H9 (cell line): ENCODE data around the gene SAMD15. TPM values are rescaled to one million over a fixed set of nuclear protein-coding genes. Genes with fewer than 3 reads are reported as not detected.

Experiments
- DNase-seq: peaks from one replicate; pipeline ENCODE4 v3.0.0-alpha.2; 2017
- H2AFZ ChIP-seq: one replicate; pipeline ENCODE4 v1.6.1; 2013; ENCODE audit warnings: mild to moderate bottlenecking, low read length, control low read depth, moderate library complexity
- H2AK5ac ChIP-seq: 2 replicates; pipeline ENCODE4 v1.6.1; 2013; ENCODE audit warnings: low read length, control low read depth, mixed read lengths; ENCODE audit not compliant: insufficient read length
- H2BK120ac ChIP-seq: one replicate; pipeline ENCODE4 v1.6.1; 2013; ENCODE audit warnings: low read depth, mild to moderate bottlenecking, low read length, control low read depth, inconsistent platforms; ENCODE audit not compliant: poor library complexity, severe bottlenecking
- H2BK12ac ChIP-seq: 2 replicates; pipeline ENCODE4 v1.6.1; 2013; ENCODE audit warnings: low read length, control low read depth, mixed read lengths, low read depth; ENCODE audit not compliant: insufficient read length
- H2BK15ac ChIP-seq: 2 replicates; pipeline ENCODE4 v1.6.1; 2013; ENCODE audit warnings: low read depth, low read length, control low read depth
- H2BK20ac ChIP-seq: one replicate; pipeline ENCODE4 v1.6.1; 2013; ENCODE audit warnings: low read depth, mild to moderate bottlenecking, low read length, control low read depth, inconsistent platforms; ENCODE audit not compliant: poor library complexity, severe bottlenecking
- H2BK5ac ChIP-seq: 2 replicates; pipeline ENCODE4 v1.6.1; 2013; ENCODE audit warnings: low read length, control low read depth, mixed read lengths; ENCODE audit not compliant: insufficient read length
- H3K14ac ChIP-seq: 2 replicates; pipeline ENCODE4 v1.6.1; 2013; ENCODE audit warnings: low read length, control low read depth; ENCODE audit not compliant: insufficient read depth
- H3K18ac ChIP-seq: 2 replicates; pipeline ENCODE4 v1.6.1; 2013; ENCODE audit warnings: low read depth, mild to moderate bottlenecking, mixed read lengths, low read length, control low read depth; ENCODE audit not compliant: insufficient read length
- H3K23ac ChIP-seq: 2 replicates; pipeline ENCODE4 v1.6.1; 2013; ENCODE audit warnings: low read length, control low read depth, mixed read lengths, low read depth; ENCODE audit not compliant: insufficient read length
- H3K23me2 ChIP-seq: 2 replicates; pipeline ENCODE4 v1.6.1; 2013; ENCODE audit warnings: low read depth, mild to moderate bottlenecking, mixed read lengths, low read length, control low read depth; ENCODE audit not compliant: insufficient read length, poor library complexity, severe bottlenecking
- H3K27ac ChIP-seq: 2 replicates; pipeline ENCODE4 v1.5.1; 2013; ENCODE audit warnings: low read length, control low read depth, mixed read lengths, low read depth; ENCODE audit not compliant: insufficient read length
- H3K27me3 ChIP-seq: 2 replicates; pipeline ENCODE4 v1.6.1; 2013; ENCODE audit warnings: low read length, control low read depth, inconsistent platforms; ENCODE audit not compliant: insufficient read depth
- H3K4ac ChIP-seq: 2 replicates; pipeline ENCODE4 v1.6.1; 2013; ENCODE audit warnings: low read depth, mild to moderate bottlenecking, control low read depth, inconsistent platforms, low read length, moderate library complexity
- H3K4me1 ChIP-seq: 2 replicates; pipeline ENCODE4 v1.6.1; 2013; ENCODE audit warnings: low read length, control low read depth, inconsistent platforms; ENCODE audit not compliant: insufficient read depth
- H3K4me2 ChIP-seq: 2 replicates; pipeline ENCODE4 v1.6.1; 2013; ENCODE audit warnings: low read length, control low read depth, mixed read lengths; ENCODE audit not compliant: insufficient read length, insufficient read depth
- H3K56ac ChIP-seq: 2 replicates; pipeline ENCODE4 v1.6.1; 2013; ENCODE audit warnings: low read depth, mild to moderate bottlenecking, mixed read lengths, low read length, control low read depth; ENCODE audit not compliant: insufficient read length
- H3K79me1 ChIP-seq: 2 replicates; pipeline ENCODE4 v1.6.1; 2013; ENCODE audit warnings: low read depth, mild to moderate bottlenecking, moderate library complexity, low read length, control low read depth, inconsistent platforms; ENCODE audit not compliant: insufficient read depth, poor library complexity, severe bottlenecking
- H3K79me2 ChIP-seq: 2 replicates; pipeline ENCODE4 v1.6.1; 2013; ENCODE audit warnings: low read length, control low read depth, inconsistent platforms; ENCODE audit not compliant: insufficient read depth
- H3K9ac ChIP-seq: 2 replicates; pipeline ENCODE4 v1.6.1; 2013; ENCODE audit warnings: low read length, control low read depth, mixed read lengths; ENCODE audit not compliant: insufficient read length; ENCODE audit errors: extremely low read depth
- H3K9me3 ChIP-seq: one replicate; pipeline ENCODE4 v1.6.1; 2013; ENCODE audit warnings: low read depth, low read length, inconsistent platforms; ENCODE audit not compliant: control insufficient read depth
- H3T11ph ChIP-seq: one replicate; pipeline ENCODE4 v1.6.1; 2013; ENCODE audit warnings: mild to moderate bottlenecking, low read length, control low read depth, inconsistent platforms
- H4K20me1 ChIP-seq: one replicate; pipeline ENCODE4 v1.6.1; 2013; ENCODE audit not compliant: control insufficient read depth, insufficient read length, insufficient read depth
- H4K5ac ChIP-seq: 2 replicates; pipeline ENCODE4 v1.6.1; 2013; ENCODE audit warnings: low read depth, mild to moderate bottlenecking, mixed read lengths, low read length, control low read depth; ENCODE audit not compliant: insufficient read length
- H4K8ac ChIP-seq: replicated peaks from 2 replicates; pipeline ENCODE4 v1.6.1; 2013; ENCODE audit warnings: low read length, control low read depth, mixed read lengths, low read depth; ENCODE audit not compliant: insufficient read length
- H4K91ac ChIP-seq: 2 replicates; pipeline ENCODE4 v1.6.1; 2013; ENCODE audit warnings: low read depth, mild to moderate bottlenecking, moderate library complexity, mixed read lengths, low read length, control low read depth; ENCODE audit not compliant: insufficient read length
- H3K27ac Mint-ChIP-seq, 3 experiments: 2 replicates in 2 of 3; 3 replicates in 1 of 3; pipeline ENCODE4 v1.8.0; 2020 to 2021; ENCODE audit warnings: mixed read lengths in 3 of 3, mild to moderate bottlenecking in 1 of 3, moderate library complexity in 1 of 3
- H3K27me3 Mint-ChIP-seq: 2 replicates; pipeline ENCODE4 v1.8.0; 2021; ENCODE audit warnings: low read depth, mild to moderate bottlenecking, moderate library complexity, mixed read lengths
- H3K36me3 Mint-ChIP-seq, 3 experiments: 2 replicates in 2 of 3; 3 replicates in 1 of 3; pipeline ENCODE4 v1.8.0; 2020 to 2021; ENCODE audit warnings: low read depth in 3 of 3, mixed read lengths in 3 of 3; ENCODE audit not compliant: insufficient read depth in 1 of 3
- H3K4me1 Mint-ChIP-seq, 2 experiments: 2 replicates each; pipeline ENCODE4 v1.8.0; 2020; ENCODE audit warnings: mixed read lengths in 2 of 2
- H3K4me3 Mint-ChIP-seq, 2 experiments: 2 replicates in 1 of 2; 3 replicates in 1 of 2; pipeline ENCODE4 v1.8.0; 2020 to 2021; ENCODE audit warnings: mild to moderate bottlenecking in 2 of 2, mixed read lengths in 2 of 2, moderate library complexity in 1 of 2
- H3K9me3 Mint-ChIP-seq, 2 experiments: 2 replicates in 1 of 2; 3 replicates in 1 of 2; pipeline ENCODE4 v1.8.0; 2020; ENCODE audit warnings: mild to moderate bottlenecking in 2 of 2, mixed read lengths in 2 of 2, moderate library complexity in 1 of 2
- WGBS: extraction: QIAGEN DNeasy Blood & Tissue Kit; methylation state at CpG from one replicate; pipeline ENCODE4 v1.1.7; 2013; ENCODE audit warnings: missing lambda C conversion rate, low lambda C conversion rate, mixed read lengths; ENCODE audit not compliant: insufficient read length; ENCODE audit errors: extremely low coverage; 5-methylcytosine and 5-hydroxymethylcytosine counted together
- total RNA-seq: library from RNA; stranded (reverse); gene quantifications from 2 replicates; pipeline ENCODE4 v1.2.1, GENCODE V29; 2021
- TF ChIP-seq, protein P1 (sequence below): fragments of 200-600 bp; sonication (generic); conservative IDR thresholded peaks from 3 replicates; pipeline ENCODE4 v1.8.0; 2021; ENCODE audit warnings: antibody characterized with exemption, mild to moderate bottlenecking

SAMD15 gene
- total RNA-seq, 1 experiment from 2014 or later = 1.1 TPM

DNA sequence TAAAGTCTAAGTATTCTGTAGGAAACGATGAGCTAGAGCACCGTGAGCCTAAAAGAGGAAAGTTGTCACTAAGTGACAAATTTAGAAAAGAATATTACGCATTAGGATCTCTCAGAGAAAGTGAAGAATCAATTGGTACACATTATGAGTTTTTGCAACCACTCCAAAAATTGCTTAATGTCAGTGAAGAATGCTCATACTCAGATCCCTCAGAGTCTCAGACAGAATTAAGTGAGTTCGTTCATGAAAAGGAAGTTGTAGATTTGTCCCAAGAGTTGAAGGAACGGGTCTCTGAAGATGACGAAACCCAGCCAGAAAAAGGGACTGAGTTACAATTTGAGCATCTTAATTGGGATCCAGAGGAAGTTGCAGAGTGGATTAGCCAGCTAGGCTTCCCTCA lies 1.5 kb downstream of the SAMD15 start:
- no peaks in the 10 kb centered on the region for H3K79me1 ChIP-seq
- H3K9ac ChIP-seq = no peak overlapping the region
- peaks cover 13% of the 10 kb centered on the region for H3K23me2 ChIP-seq
- no peak overlapping the region for H2BK15ac ChIP-seq
- H3K14ac ChIP-seq = no peak overlapping the region
- H3K56ac ChIP-seq = no peak overlapping the region
- no peaks in the 10 kb centered on the region for H3K36me3 Mint-ChIP-seq
- H3K4me2 ChIP-seq = no peak overlapping the region
- no peak overlapping the region for H2BK20ac ChIP-seq
- no peaks in the 10 kb centered on the region for H3K9me3 ChIP-seq
- no peak overlapping the region for H4K8ac ChIP-seq
- H2AK5ac ChIP-seq = no peak overlapping the region
- H2BK12ac ChIP-seq = no peak overlapping the region
- H3K4me1 ChIP-seq = peaks cover 4% of the 10 kb centered on the region; the same call in 1 of the 2 replicates
- H4K5ac ChIP-seq = no peak overlapping the region
- WGBS = no CpG with 5 or more reads among the region's 6 CpGs
- H3T11ph ChIP-seq = no peak overlapping the region
- no peak overlapping the region for H2BK120ac ChIP-seq
- H3K27me3 Mint-ChIP-seq = peaks cover 2% of the 10 kb centered on the region
- no peaks in the 10 kb centered on the region for H4K20me1 ChIP-seq
- TF ChIP-seq, protein P1, sequence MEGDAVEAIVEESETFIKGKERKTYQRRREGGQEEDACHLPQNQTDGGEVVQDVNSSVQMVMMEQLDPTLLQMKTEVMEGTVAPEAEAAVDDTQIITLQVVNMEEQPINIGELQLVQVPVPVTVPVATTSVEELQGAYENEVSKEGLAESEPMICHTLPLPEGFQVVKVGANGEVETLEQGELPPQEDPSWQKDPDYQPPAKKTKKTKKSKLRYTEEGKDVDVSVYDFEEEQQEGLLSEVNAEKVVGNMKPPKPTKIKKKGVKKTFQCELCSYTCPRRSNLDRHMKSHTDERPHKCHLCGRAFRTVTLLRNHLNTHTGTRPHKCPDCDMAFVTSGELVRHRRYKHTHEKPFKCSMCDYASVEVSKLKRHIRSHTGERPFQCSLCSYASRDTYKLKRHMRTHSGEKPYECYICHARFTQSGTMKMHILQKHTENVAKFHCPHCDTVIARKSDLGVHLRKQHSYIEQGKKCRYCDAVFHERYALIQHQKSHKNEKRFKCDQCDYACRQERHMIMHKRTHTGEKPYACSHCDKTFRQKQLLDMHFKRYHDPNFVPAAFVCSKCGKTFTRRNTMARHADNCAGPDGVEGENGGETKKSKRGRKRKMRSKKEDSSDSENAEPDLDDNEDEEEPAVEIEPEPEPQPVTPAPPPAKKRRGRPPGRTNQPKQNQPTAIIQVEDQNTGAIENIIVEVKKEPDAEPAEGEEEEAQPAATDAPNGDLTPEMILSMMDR = no peak
- H2BK5ac ChIP-seq = no peak overlapping the region
- no peaks in the 10 kb centered on the region for H3K79me2 ChIP-seq
- H2AFZ ChIP-seq = no peak overlapping the region
- H3K18ac ChIP-seq = no peak overlapping the region
- H3K27ac Mint-ChIP-seq = no peak overlapping the region
- no peaks in the 10 kb centered on the region for H3K27me3 ChIP-seq
- H3K27ac ChIP-seq = no peak overlapping the region
- no peaks in the 10 kb centered on the region for H3K9me3 Mint-ChIP-seq
- no peak overlapping the region for H3K4ac ChIP-seq
- H3K23ac ChIP-seq = no peak overlapping the region
- no peak overlapping the region for H4K91ac ChIP-seq
- H3K4me1 Mint-ChIP-seq = peaks cover 7 to 8% of the 10 kb centered on the region in 2 experiments
- no peak for DNase-seq
- H3K4me3 Mint-ChIP-seq = no peak overlapping the region
